Testis (tissue), 2 donors: ENCODE results near the gene NKD1.

Experiments used
- CTCF ChIP-seq, 3 experiments: fragments of 450-650 bp in 2 of 3; fragments of 200-600 bp in 1 of 3; sonication (generic) in 1 of 3; IDR thresholded peaks; one replicate each; pipeline ENCODE4 v1.5.1; 2016 to 2019; ENCODE audit warnings: antibody characterized with exemption in 3 of 3, mild to moderate bottlenecking in 2 of 3, moderate library complexity in 1 of 3
- POLR2A ChIP-seq: fragments of 450-650 bp; IDR thresholded peaks from one replicate; pipeline ENCODE4 v1.6.1; 2017; ENCODE audit warnings: antibody characterized with exemption, mild to moderate bottlenecking, moderate library complexity

GRCh38 chr16:50531359-50531758 is 16.8 kb upstream of the NKD1 start:
- no peak for TF ChIP-seq CTCF (IDR thresholded peaks at IDR 0.05)
- TF ChIP-seq POLR2A: no peak
